IMR-90 (cell line): Measurements from ENCODE around the gene PRDM12. TPM values are rescaled to one million over a fixed set of nuclear protein-coding genes. Genes with fewer than 3 reads are reported as not detected.

Experiments used
- ATAC-seq: fragments of 200-7000 bp; cut with Tn5 transposase; 2 replicates; pipeline ENCODE4 v1.9.1; 2020; ENCODE audit warnings: low read depth, mild to moderate bottlenecking, moderate library complexity
- BruUV-seq: library from RNA; stranded (reverse); fragments of 400-500 nt; replicated peaks from 2 replicates; lab custom pipeline; 2021; lab: Mats Ljungman, UMichigan
- CTCF ChIA-PET: fragments of 300-600 bp; formaldehyde crosslinking; extraction: SDS; loops from one replicate; lab custom pipeline; 2021; ENCODE audit warnings: antibody characterized with exemption; lab: Yijun Ruan, JAX
- POLR2A ChIA-PET: fragments of 300-600 bp; sonication (Branson Sonifier 250); formaldehyde crosslinking; loops from one replicate; lab custom pipeline; 2022; ENCODE audit warnings: antibody characterized with exemption; ENCODE audit not compliant: unreplicated experiment; lab: Charles Lee
- DNase-seq: peaks from one replicate; pipeline ENCODE4 v3.0.0; 2013
- H2AFZ ChIP-seq: replicated peaks from 2 replicates; pipeline ENCODE3; 2013; ENCODE audit warnings: low read length, mild to moderate bottlenecking; ENCODE audit not compliant: poor library complexity
- H2AK5ac ChIP-seq: 2 replicates; pipeline ENCODE4 v1.6.1; 2013; ENCODE audit warnings: low read depth, low read length, inconsistent platforms
- H2AK9ac ChIP-seq: replicated peaks from 2 replicates; pipeline ENCODE3; 2013; ENCODE audit warnings: mild to moderate bottlenecking, low read depth, low read length, moderate library complexity; ENCODE audit not compliant: poor library complexity
- H2BK120ac ChIP-seq: 2 replicates; pipeline ENCODE4 v1.6.1; 2013; ENCODE audit warnings: low read depth, low read length, inconsistent platforms
- H2BK15ac ChIP-seq: 3 replicates; pipeline ENCODE4 v1.6.1; 2013; ENCODE audit warnings: low read depth, low read length, inconsistent platforms
- H2BK20ac ChIP-seq: 2 replicates; pipeline ENCODE4 v1.6.1; 2013; ENCODE audit warnings: low read depth, mild to moderate bottlenecking, inconsistent platforms, low read length, moderate library complexity
- H2BK5ac ChIP-seq: 2 replicates; pipeline ENCODE4 v1.6.1; 2013; ENCODE audit warnings: mild to moderate bottlenecking, low read depth, low read length, inconsistent platforms; ENCODE audit not compliant: poor library complexity, severe bottlenecking
- H3K14ac ChIP-seq: replicated peaks from 2 replicates; pipeline ENCODE4 v1.6.1; 2013; ENCODE audit warnings: low read depth, low read length, inconsistent platforms
- H3K18ac ChIP-seq: 2 replicates; pipeline ENCODE4 v1.6.1; 2013; ENCODE audit warnings: low read depth, low read length, control low read depth
- H3K23ac ChIP-seq: 2 replicates; pipeline ENCODE4 v1.6.1; 2013; ENCODE audit warnings: low read depth, low read length, inconsistent platforms
- H3K27ac ChIP-seq: 2 replicates; pipeline ENCODE4 v1.5.1; 2013; ENCODE audit warnings: mild to moderate bottlenecking, control low read depth, low read length; ENCODE audit not compliant: insufficient read depth
- H3K27me3 ChIP-seq: 2 replicates; pipeline ENCODE4 v1.6.1; 2013; ENCODE audit warnings: low read length; ENCODE audit not compliant: control insufficient read depth, insufficient read depth
- H3K36me3 ChIP-seq: 2 replicates; pipeline ENCODE4 v1.6.1; 2013; ENCODE audit warnings: low read length, mixed read lengths; ENCODE audit not compliant: control insufficient read depth, insufficient read depth
- H3K4ac ChIP-seq: 2 replicates; pipeline ENCODE4 v1.6.1; 2013; ENCODE audit warnings: low read depth, low read length, inconsistent platforms
- H3K4me1 ChIP-seq: 2 replicates; pipeline ENCODE4 v1.6.1; 2013; ENCODE audit warnings: low read length, mixed read lengths; ENCODE audit not compliant: control insufficient read depth, insufficient read depth
- H3K4me2 ChIP-seq: 2 replicates; pipeline ENCODE4 v1.6.1; 2013; ENCODE audit warnings: low read depth, mild to moderate bottlenecking, control low read depth, low read length, moderate library complexity
- H3K4me3 ChIP-seq: 2 replicates; pipeline ENCODE4 v1.5.1; 2013; ENCODE audit warnings: low read depth, mild to moderate bottlenecking, control low read depth, low read length, moderate library complexity; ENCODE audit not compliant: insufficient read depth
- H3K56ac ChIP-seq: 2 replicates; pipeline ENCODE4 v1.6.1; 2013; ENCODE audit warnings: low read length, inconsistent platforms; ENCODE audit not compliant: insufficient read depth; ENCODE audit errors: extremely low read depth
- H3K79me1 ChIP-seq, 2 experiments: 2 replicates each; pipeline ENCODE4 v1.6.1; 2013; ENCODE audit warnings: low read length in 2 of 2, inconsistent platforms in 1 of 2, low read depth in 1 of 2
- H3K9ac ChIP-seq: 2 replicates; pipeline ENCODE4 v1.6.1; 2013; ENCODE audit warnings: low read depth, low read length, control low read depth
- H3K9me1 ChIP-seq: 2 replicates; pipeline ENCODE4 v1.6.1; 2013; ENCODE audit warnings: low read length, inconsistent platforms; ENCODE audit not compliant: insufficient read depth
- H3K9me3 ChIP-seq: 2 replicates; pipeline ENCODE4 v1.6.1; 2013; ENCODE audit warnings: low read length; ENCODE audit not compliant: control insufficient read depth, insufficient read depth
- H4K20me1 ChIP-seq: 2 replicates; pipeline ENCODE4 v1.6.1; 2013; ENCODE audit warnings: low read length, inconsistent platforms; ENCODE audit not compliant: insufficient read depth
- H4K5ac ChIP-seq: 2 replicates; pipeline ENCODE4 v1.6.1; 2013; ENCODE audit warnings: mild to moderate bottlenecking, low read depth, low read length, control low read depth
- H4K8ac ChIP-seq, 2 experiments: 2 replicates each; pipeline ENCODE4 v1.6.1; 2013; ENCODE audit warnings: low read depth in 2 of 2, low read length in 2 of 2, control low read depth in 1 of 2, inconsistent platforms in 1 of 2
- H4K91ac ChIP-seq: 2 replicates; pipeline ENCODE4 v1.6.1; 2013; ENCODE audit warnings: low read depth, low read length, inconsistent platforms; ENCODE audit not compliant: insufficient read depth
- CHD1 ChIP-seq: IDR thresholded peaks from 2 replicates; pipeline ENCODE4 v1.6.1; 2012; ENCODE audit warnings: low read depth, low read length, improper control_type of control experiment
- NFE2L2 ChIP-seq: fragments of 150-350 bp; IDR thresholded peaks from 2 replicates; pipeline ENCODE4 v1.6.1; 2016; ENCODE audit warnings: low read depth, mild to moderate bottlenecking, low read length
- POLR2A ChIP-seq: IDR thresholded peaks from 2 replicates; pipeline ENCODE4 v1.6.1; 2012; ENCODE audit warnings: mild to moderate bottlenecking, low read depth, low read length
- RCOR1 ChIP-seq: IDR thresholded peaks from 2 replicates; pipeline ENCODE4 v1.6.1; 2012; ENCODE audit warnings: mild to moderate bottlenecking, low read length, improper control_type of control experiment; ENCODE audit not compliant: insufficient replicate concordance
- WGBS, 2 experiments: methylation state at CpG; one replicate each; pipeline versions ENCODE4 v1.1.5 to v1.1.7; 2013; ENCODE audit warnings: missing lambda C conversion rate in 2 of 2; ENCODE audit not compliant: insufficient read length in 1 of 2; ENCODE audit errors: extremely low coverage in 2 of 2; 5-methylcytosine and 5-hydroxymethylcytosine counted together
- dilution Hi-C: fragments of 300-500 bp; cut with HindIII; formaldehyde crosslinking; loops from one replicate; pipeline ENCODE4 v1.14.3; 2018; ENCODE audit warnings: low sequenced_read_pairs; ENCODE audit not compliant: unreplicated experiment
- in situ Hi-C: fragments of 300-500 bp; cut with MboI; formaldehyde crosslinking; loops from 3 replicates; pipeline ENCODE4 v1.14.3; 2019; ENCODE audit warnings: low sequenced_read_pairs, inconsistent platforms, mixed read lengths
- intact Hi-C: fragments of 100-400 bp; cut with micrococcal nuclease; formaldehyde crosslinking; loops from 2 replicates; pipeline ENCODE4 v1.10.0; 2022
- polyA plus RNA-seq, 3 experiments: library from polyadenylated mRNA; depleted of rRNA; stranded (reverse); fragments of >200 nt; gene quantifications; 2 replicates each; pipeline ENCODE4 v1.2.3, GENCODE V29; 2012; ENCODE audit warnings: low replicate concordance in 1 of 3
- total RNA-seq: library from RNA; depleted of rRNA; stranded (reverse); fragments of >200 nt; gene quantifications from 2 replicates; pipeline ENCODE4 v1.2.3, GENCODE V29; 2012

The PRDM12 gene
- total and polyA plus RNA-seq, 2 of the 4 experiments (the other 2 are of a cell fraction): not detected

DNA sequence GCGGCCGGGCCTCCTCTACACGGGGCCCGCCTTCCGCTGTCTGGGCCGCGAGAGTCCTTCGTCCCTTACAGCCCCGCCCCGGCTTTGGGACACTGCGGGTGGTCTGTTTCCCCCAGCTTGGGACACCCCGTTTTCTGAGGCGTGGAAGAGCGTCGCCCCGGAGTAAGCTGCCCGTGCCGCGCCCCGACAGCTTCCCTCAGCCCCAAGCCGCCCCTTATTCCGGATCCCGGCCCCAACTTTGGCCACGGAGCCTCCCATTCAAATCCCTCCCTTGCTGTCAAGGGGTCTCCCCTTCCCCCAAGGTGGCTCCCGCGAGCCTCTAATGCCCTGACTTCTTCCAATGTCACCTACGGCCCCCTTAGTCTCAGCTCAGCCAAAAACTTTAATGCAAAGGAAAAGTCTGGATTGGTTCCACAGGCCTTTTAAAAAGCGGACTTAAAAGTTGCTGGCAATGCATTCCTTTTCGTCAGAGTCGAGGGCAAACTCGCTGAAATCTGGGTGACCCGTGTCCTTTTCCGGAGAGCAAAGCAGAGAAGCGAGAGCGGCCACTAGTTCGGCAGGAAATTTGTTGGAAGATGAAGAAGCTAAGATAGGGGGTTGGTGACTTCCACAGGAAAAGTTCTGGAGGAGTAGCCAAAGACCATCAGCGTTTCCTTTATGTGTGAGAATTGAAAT, 49.0 kb downstream of the PRDM12 start:
- no peaks in the 10 kb centered on the region for H3K9me3 ChIP-seq
- peak; percentile 49 for TF ChIP-seq POLR2A
- TF ChIP-seq RCOR1: no peak
- TF ChIP-seq NFE2L2: no peak
- no peak; the same call in 1 of the 2 replicates for TF ChIP-seq CHD1
- peak overlapping the region; percentile 73 for H2AK9ac ChIP-seq
- WGBS, 2 experiments: 3% methylated on average over 19 of the region's 37 CpGs; no CpG with 5 or more reads in 1 of the 2 experiments
- ChIA-PET POLR2A (no interaction called here), CTCF (interaction anchor here (1.0 to 1.3 kb wide), 2 partner anchors 12 to 153 kb away, joined by 3 to 4 read pairs; no protein-coding TSS in a partner anchor)
- peak overlapping the region; percentile 58 for H3K9ac ChIP-seq
- peak overlapping the region; percentile 93 for H2BK5ac ChIP-seq
- no peak overlapping the region for H4K91ac ChIP-seq
- H2BK20ac ChIP-seq: no peak overlapping the region
- H3K4ac ChIP-seq: peak overlapping the region; percentile 76
- H4K8ac ChIP-seq: peak overlapping the region in 1 of 2 experiments; percentile 35; a peak in 1 of 4 replicates
- peaks cover 34% of the 10 kb centered on the region for H4K20me1 ChIP-seq
- H3K79me1 ChIP-seq: peaks cover under 1 to 50% of the 10 kb centered on the region in 2 experiments; a peak in 2 of 4 replicates
- H2AFZ ChIP-seq: peak overlapping the region; percentile 95
- H3K4me3 ChIP-seq: peak overlapping the region; percentile 60
- H2BK15ac ChIP-seq: no peak overlapping the region
- no TSS peak for BruUV-seq
- no peaks in the 10 kb centered on the region for H3K9me1 ChIP-seq
- intact Hi-C loops (loop anchor here (5.0 kb wide), 1 partner anchor 64 kb away; no protein-coding TSS in a partner anchor), in situ Hi-C loops (no loop called here), dilution Hi-C loops (no loop called here)
- H3K14ac ChIP-seq: peak overlapping the region; percentile 68
- peak overlapping the region; percentile 47 for H3K56ac ChIP-seq
- H2AK5ac ChIP-seq: peak overlapping the region; percentile 23; the same call in 1 of the 2 replicates
- H3K4me2 ChIP-seq: peak overlapping the region; percentile 99
- ATAC-seq (peak; percentile 0; the same call in 1 of the 2 replicates), DNase-seq (peak; percentile 34)
- no peaks in the 10 kb centered on the region for H3K27me3 ChIP-seq
- H3K4me1 ChIP-seq: peaks cover 2% of the 10 kb centered on the region; the same call in 1 of the 2 replicates
- 0 out of 2 replicates have a peak overlapping the region, but pooled peaks have one; percentile 1 for H2BK120ac ChIP-seq
- H3K18ac ChIP-seq: no peak overlapping the region
- no peaks in the 10 kb centered on the region for H3K36me3 ChIP-seq
- H3K27ac ChIP-seq: peak overlapping the region; percentile 88
- H4K5ac ChIP-seq: no peak overlapping the region
- peak overlapping the region; percentile 26; the same call in 1 of the 2 replicates for H3K23ac ChIP-seq
